Measurements from ENCODE around the gene FOXS1.

- TF ChIP-seq CTCF (conservative IDR thresholded peaks at IDR 0.05; ENCODE audit: low read length) = no peak
- no peak for TF ChIP-seq EZH2phosphoT487 (IDR thresholded peaks at IDR 0.05; ENCODE audit: borderline replicate concordance)
Observed at GRCh38 chr20:31837896-31838397, 7.5 kb downstream of the FOXS1 start.
